Measurements from ENCODE around the gene VSTM5.

Gene VSTM5

GRCh38 chr11:93843906-93844305, 6.5 kb downstream of the VSTM5 start:
- in situ Hi-C loops (cut with MboI; ENCODE audit: low sequenced_read_pairs) = no loop called here

GRCh38 chr11:93842461-93842860, 8.0 kb downstream of the VSTM5 start:
- in situ Hi-C loops (cut with MboI; ENCODE audit: low sequenced_read_pairs) = no loop called here

DNA sequence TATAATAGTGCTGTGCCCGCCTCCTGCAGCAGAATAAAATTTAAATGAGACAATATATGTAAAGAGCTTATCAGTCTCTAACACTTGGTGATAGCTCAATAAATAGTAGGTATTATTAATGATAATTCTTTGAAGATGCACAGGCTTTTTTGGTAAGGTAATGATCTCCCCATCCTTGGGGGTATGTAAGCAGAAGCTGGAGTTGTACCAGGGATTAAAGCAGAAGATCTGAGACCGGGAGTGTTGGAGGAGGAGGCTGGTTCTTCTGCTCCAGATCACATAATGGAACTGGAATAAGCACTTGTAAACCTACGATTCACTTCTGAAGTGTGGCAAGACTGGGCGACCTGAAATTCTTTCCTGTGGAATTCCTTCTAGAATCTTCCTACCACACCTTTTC, 8.4 kb downstream of the VSTM5 start:
- in situ Hi-C loops (cut with MboI; ENCODE audit: low sequenced_read_pairs) = no loop called here

DNA sequence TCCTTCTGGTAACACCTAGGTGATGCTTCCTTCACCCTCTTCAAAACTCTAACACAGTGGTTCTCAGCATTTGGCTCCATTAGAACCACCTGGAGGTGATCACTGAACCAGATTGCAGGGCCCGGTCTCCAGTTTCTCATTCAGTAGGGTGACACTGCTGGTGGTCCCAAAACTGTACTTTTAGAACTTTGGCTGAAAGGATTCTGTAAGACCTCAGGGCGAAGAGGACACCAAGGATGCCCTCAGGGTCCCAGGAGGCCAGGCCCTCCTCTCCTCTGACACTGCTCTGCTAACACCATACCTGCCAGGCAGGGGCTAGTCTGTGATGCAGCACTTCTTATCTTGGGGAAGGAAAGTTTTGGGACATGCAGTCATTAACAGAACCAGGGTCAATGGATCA, 9.0 kb downstream of the VSTM5 start:
- in situ Hi-C loops (cut with MboI; ENCODE audit: low sequenced_read_pairs) = no loop called here

DNA sequence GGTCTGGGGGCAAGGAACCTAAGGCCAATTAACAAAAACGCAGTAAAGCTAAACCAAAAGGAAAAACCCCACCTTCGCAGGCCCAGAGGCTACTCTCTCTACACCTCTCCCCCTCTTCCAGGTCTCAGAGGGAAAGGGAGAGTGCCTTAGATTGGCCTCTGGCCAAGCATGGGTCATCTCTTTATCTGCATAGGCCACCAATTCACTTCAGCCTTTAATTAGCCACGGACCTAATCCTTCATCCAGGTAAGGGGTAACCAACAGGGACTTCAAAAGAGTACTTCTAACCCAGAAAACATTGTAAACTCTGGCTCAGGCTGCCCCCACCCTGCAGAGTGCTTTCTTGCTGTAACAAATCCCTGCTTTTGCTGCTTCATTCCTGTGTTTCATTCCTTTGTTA, 9.4 kb downstream of the VSTM5 start:
- in situ Hi-C loops (cut with MboI; ENCODE audit: low sequenced_read_pairs) = no loop called here

DNA sequence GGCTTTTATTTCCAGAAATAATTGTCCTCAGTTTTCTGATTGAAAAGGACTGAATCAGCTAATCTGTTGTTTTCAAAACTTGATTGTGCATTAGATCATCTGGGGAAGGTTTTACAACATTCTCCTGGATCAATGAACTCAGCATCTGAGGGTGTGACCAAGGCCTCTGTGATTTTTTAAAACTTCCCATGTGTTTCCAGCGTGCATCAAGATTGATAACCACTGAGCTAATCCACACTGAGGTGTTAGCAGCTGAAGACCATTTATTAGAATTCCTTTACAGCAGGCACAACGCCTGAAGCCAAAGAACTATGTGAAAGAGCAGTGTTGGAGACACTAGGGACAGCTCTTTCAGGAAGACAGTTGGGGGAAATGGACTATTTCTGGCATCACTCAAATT, 10.2 kb downstream of the VSTM5 start:
- in situ Hi-C loops (cut with MboI; ENCODE audit: low sequenced_read_pairs) = no loop called here

DNA sequence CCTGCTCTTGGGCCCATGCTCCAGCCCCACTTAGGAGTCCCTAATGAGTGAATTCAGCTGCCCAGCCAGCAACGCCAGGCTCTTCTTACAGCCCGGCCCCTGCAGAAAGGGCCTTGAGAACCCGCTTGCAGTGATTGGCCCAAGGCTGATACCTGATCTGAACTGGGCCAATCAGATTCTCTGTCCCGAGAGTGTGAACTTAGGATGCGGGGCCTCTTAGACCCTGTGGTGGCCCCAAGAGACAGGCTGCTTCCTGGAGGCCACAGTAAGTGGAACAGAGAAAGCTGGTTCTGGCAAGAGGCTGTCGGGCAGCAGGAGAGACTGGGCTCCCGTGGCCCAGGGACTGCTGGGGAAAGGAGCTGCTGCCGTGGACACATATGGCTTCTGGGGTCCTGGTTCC, 11.5 kb downstream of the VSTM5 start:
- in situ Hi-C loops (cut with MboI; ENCODE audit: low sequenced_read_pairs) = no loop called here

DNA sequence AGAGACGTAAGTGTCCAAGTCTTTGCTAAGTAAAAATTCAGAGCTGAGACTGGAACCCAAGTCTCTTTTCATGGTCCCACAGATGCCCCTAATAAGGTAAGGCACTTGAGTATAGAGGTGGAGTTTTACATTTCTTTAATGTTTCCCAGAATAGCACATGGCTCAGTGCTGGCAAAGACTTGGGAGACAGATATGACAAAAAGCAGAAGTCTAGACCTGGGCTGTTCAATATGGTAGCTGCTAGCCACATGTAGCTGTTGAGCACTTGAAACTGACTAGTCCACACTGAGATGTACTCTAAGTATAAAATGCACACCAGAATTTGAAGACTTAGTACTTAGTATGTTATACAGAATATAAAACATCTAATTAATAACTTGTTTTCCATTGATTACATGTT, 17.6 kb downstream of the VSTM5 start:
- in situ Hi-C loops (cut with MboI; ENCODE audit: low sequenced_read_pairs) = no loop called here

DNA sequence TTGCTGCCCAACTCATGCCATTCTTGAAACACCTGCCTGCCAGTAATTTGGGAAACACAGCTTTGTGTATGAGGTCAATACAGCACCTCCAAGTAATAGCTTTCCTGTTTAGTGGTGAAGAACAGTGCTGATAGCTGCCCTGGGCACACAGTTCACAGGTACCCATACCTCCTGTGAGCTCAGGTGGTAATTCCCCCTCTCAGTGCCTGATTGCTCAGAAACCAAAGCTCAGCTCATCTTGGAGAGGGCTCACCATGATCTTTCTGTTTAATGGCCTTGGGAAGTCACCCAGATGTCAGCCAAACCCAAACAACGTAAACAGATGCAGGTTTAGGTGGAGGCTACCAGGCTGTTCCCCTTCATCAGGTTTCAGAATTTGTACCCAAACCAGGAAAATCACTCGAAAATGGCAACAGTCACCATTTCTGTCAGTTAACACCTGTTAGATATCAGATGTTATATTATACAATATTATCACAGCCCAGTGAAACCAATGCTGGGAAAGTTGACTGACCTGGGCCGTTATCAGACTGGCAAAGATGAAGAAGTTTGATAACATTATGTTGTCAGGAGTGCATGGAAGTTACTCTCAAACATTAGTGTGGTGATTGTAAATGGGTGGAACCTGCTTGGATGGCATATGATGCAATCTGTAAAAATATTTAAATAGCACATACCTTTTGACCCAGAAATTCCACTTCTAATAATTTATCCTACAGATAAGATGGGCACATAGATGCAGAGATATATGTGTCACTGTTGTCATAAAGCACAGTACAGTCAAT, 18.9 kb downstream of the VSTM5 start:
- in situ Hi-C loops (cut with MboI; ENCODE audit: low sequenced_read_pairs) = no loop called here

- in situ Hi-C loops (cut with MboI; ENCODE audit: low sequenced_read_pairs) = no loop called here
These were observed 20.8 kb downstream of the VSTM5 start for GRCh38 chr11:93829598-93829997.

DNA sequence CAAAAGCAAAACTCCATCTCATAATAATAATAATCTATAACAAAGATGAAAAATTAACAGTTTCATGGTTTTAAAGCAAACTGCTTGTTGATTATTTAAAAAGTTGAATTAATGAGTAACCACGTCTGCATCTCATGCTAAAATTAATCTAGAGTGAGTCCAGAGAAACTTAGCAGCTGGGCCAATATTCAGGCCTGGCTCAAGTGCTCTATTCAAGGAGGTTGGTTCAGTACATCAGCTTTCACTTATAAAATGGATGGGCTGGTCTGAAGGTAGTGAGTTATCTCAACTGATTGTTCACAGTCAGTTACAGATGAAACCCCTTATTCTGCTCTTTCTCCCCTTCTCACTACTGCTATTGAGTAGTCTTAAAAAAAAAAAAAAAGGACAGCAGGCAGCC, 23.1 kb downstream of the VSTM5 start:
- in situ Hi-C loops (cut with MboI; ENCODE audit: low sequenced_read_pairs) = no loop called here

DNA sequence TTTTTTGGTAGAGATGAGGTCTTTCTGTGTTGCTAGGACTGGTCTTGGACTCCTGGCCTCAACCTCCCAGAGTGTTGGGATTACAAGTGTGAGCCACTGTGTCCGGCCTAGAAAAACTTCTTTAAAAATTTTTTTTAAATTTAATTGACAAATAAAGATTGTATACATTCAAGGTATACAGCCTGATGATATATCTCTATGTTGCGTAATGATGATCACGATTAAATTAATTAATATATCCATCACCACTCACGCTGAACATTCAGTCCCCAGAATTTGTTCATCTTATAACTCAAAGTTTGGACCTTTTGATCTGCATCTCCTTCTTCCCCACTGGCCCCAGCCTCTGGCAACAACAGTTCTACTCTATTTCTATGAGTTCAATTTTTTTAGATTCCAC, 27.2 kb downstream of the VSTM5 start:
- in situ Hi-C loops (cut with MboI; ENCODE audit: low sequenced_read_pairs) = no loop called here

DNA sequence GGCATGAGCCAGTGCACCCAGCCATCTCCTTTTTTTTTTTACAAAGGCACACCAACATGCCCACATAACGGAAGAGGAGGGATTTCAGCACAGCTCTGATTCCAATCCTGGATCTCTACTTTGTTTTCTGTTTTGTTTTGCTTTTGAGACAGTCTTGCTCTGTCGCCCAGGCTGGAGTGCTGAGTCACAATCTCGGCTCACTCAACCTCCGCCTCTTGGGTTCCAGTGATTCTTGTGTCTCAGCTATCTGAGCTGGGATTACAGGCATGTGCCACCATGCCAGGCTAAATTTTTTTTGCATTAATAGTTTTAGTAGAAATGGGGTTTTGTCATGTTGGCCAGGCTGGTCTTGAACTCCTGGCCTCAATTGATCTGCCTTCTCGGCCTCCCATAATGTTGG, 28.1 kb downstream of the VSTM5 start:
- in situ Hi-C loops (cut with MboI; ENCODE audit: low sequenced_read_pairs) = no loop called here

DNA sequence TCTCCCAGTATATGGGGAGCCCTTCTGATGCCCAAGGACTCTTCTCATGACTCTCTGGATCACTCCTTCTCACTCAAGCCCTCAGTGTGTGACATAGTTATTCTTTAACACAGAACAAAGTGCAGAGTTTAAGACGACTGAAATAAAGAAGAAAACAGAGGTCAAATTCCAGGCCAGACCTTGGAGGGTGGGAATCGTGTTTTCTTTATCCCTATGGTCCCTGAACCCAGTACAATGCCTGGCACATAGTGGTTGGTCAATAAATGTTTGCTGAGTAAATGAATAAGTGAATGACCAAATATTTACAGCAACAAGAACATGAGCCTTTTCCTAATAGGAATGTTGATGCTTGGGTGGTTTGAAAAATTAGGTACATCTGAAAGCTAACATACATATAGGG, 28.8 kb downstream of the VSTM5 start:
- in situ Hi-C loops (cut with MboI; ENCODE audit: low sequenced_read_pairs) = no loop called here

DNA sequence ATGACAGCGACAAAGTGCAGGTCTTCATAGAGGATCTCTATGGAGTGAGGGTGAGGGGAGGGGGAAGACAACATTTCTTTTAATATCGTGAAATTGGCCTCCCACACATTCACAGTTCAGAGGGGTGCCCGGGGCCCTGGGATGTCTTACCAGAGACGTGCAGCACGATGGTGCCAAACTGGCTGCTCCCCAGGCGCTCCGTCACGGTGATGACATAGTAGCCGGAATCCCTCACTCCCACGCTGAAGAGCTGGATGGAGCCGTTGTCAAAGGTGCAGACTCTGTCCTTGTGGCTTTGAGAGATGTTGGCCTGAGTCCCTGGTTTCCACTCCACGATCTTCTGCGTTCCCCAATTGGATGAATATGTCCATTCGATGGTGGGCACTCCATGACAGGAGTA, 29.6 kb downstream of the VSTM5 start:
- in situ Hi-C loops (cut with MboI; ENCODE audit: low sequenced_read_pairs) = no loop called here

DNA sequence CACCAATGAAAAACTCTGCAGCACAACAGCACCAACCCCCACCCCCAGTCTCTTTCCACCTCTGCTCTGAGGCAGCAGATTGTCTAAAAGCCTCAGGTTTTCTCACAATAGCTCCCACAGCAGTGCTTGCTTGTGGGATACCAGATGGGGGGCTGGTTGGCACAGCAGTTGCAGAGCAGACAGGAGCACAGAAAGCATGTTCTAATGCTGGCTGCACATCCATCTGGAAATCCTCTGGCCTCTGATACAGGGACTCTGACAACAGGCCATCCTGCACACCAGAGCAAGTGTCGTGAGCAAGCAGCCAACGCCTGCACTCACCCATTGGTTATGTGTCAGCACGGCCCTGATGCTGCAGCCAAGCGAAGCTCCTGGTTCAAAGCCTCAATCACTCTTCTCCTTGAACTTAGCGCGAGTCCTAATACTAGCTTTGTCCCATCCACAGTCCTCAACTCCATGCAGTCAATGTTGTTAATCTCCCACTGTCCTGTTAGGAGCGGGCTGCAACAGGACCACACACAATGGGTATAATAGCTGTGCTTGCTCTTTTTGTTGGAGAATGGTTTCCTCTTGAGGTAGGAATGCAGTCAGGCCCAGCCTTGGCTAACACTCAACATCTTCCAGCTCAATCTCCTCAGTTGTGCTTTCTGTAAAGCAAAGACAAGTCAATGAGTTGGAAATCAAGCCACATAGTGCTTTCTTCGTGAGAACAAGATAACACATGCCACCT, 30.3 kb downstream of the VSTM5 start:
- in situ Hi-C loops (cut with MboI; ENCODE audit: low sequenced_read_pairs) = no loop called here

DNA sequence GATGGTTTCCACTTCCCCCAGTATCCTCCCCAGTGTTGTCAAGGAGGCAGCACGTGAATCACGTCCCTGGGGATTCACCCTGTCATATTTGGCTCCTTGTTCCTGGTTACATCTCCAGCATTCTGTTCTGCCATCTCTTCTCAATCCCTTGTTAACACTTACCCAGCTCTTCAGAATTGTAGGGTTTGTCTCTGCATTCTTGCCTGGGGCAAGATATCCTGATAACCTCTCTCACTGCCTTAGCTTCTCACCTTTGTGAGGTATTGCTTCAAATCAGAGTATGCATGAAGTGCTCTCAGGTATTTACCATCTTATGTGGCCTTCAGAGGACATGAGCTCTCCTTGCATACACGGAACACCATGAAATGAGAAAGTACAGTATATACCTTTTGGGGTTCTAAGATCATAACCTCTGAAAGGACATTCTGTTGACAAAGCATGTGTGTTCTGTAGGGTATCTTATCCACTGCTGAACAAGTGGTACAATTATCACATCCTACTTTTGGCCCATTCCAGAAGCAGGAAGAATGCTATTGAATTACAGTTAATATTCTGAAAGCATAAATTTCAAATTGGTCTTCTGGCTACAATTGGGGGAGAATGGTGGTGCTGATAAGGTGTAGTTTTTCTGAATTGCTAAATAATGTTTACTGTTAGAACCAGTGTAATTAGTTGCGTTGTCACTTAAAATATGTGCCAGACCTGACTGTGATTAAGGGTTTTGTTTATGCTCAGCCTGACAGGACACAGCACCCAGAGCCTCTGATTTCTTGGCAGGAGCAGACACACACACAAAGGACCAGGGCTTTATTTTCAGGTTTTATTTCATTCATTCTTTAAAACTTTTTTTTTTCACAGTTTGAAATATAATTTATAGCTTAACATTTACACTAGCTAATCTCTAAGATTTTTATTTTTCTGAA, 32.7 kb downstream of the VSTM5 start:
- in situ Hi-C loops (cut with MboI; ENCODE audit: low sequenced_read_pairs) = no loop called here

- in situ Hi-C loops (cut with MboI; ENCODE audit: low sequenced_read_pairs) = no loop called here
These were observed 35.3 kb downstream of the VSTM5 start for GRCh38 chr11:93814966-93815633.

- in situ Hi-C loops (cut with MboI; ENCODE audit: low sequenced_read_pairs) = no loop called here
These were observed 36.4 kb downstream of the VSTM5 start for GRCh38 chr11:93813974-93814373.

- in situ Hi-C loops (cut with MboI; ENCODE audit: low sequenced_read_pairs) = no loop called here
These were observed 42.4 kb downstream of the VSTM5 start for GRCh38 chr11:93807980-93808379.

DNA sequence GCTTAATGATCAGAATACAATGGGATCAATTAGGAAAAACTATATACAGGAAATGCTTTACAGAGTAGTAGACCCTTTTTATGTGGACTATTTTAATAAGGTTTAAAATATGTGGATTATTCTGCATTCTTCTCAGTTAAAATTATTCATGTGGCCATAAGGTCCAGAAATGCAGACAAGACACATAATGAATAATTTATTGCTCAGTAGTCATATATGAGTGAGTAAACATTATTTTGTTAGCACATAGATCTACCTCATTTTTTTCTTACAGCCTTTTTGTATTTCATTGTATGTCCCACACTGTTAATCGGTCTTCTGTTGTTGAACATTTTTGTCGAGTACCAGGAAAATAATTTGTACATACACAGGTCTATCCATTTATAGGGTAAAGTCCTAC, 45.5 kb downstream of the VSTM5 start:
- in situ Hi-C loops (cut with MboI; ENCODE audit: low sequenced_read_pairs) = no loop called here
